ENCODE measurements around the gene ABCC9.

ABCC9 gene

DNA sequence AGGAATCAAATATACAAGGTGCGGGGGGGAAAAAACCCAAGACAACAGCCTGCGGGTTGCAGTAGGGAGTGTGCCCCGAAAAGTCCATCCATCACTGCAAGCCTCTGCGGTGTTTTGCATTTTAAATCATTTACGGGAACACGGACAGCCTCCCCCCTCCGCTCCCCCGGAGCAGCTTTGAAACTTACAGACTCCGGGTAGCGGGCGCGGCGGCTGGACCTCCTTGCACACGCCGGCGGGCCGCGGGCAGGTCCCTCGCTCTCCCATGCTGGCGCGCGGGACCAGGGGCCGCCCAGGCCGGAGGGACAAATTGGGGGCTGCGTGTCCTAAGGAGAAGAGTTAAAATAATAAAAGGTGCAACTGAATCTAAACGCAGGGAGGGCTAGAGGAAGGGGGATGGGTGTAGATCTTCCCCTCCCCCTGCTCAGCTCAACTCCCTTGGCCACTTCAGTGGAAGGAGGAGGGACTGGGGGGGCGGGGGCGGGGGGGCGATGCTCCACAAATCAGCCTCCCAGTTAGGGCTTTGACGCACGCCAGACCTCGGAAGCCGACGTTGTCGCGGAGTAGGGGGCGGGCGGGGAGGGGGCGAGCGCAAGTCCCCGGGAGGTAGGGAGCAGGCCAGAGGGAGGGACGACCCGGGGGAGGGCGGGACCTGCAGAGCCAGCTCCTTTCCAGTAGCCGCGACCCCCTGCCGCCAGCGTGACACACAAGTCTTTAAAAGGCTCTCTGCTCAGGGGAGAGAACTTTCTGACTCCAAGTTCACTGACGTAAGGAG lies 166.7 kb downstream of the ABCC9 start, which contains the start of gene KCNJ8:
Gene KCNJ8, minus strand, starts transcription at position 349 of the 775 bp plus-strand sequence. CDS start 1,090 bp downstream, outside the sequence.
- no peak for DNase-seq (ENCODE audit: low read depth)

DNA sequence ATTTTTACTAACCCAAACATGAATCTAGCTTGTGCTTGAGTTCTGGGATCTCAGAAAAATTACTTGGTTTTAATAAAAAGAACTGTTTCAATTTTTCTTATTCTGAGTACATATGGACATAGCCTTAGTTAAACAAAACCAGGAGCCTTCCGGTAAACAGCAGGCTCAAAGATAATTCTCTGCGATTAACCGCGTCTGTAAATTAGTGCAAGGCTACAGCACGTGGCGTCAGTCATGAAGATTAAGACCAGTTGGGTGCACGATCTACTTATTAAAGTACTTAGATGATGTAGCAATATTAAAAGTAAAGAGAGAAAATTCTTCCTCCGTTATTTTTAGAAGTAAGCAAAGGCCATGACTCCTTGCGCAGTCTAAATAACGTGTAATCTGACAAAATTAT lies 167.4 kb downstream of the ABCC9 start:
- DNase-seq (ENCODE audit: low read depth) = no peak

DNA sequence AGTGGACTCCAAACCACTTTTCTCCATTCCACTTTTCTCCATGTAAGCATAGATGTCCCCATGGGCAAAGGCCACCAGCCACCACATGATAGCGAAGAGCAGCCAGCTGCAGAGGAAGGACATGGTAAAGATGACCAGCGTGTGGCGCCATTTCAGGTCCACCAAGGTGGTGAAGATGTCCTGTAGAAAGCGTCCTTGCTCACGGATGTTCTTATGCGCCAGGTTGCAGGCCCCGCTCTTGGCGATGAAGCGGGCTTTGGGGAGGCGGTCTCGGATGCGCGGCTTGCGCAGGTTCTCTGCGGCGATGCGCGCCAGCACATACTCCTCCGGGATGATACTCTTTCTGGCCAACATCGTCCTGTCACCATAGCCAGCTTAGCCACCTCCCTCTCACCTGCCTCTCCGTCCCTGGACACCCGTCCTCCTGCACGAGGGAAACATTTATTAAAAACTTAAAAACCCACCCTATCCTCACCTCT lies 167.9 kb downstream of the ABCC9 start:
- no peak for DNase-seq (ENCODE audit: low read depth)

DNA sequence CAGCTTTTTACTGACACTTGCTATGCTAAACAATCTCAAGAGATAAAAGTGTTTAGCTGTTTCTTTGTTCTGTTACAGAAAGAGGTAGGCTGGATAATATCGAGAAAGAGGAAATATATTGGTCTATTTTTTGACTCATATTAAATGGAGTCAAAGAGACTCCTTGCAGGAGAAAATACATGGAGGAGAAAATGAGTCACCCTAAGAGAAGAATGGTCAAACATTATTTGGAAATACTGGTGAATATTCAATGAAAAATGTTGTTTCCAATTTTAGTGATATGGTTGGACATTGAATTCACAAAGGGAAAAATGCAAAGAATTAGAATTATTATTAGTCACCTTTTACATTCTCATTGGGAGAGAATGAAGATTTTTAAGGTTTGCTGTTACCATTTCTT lies 169.9 kb downstream of the ABCC9 start:
- no peak for DNase-seq (ENCODE audit: low read depth)

DNA sequence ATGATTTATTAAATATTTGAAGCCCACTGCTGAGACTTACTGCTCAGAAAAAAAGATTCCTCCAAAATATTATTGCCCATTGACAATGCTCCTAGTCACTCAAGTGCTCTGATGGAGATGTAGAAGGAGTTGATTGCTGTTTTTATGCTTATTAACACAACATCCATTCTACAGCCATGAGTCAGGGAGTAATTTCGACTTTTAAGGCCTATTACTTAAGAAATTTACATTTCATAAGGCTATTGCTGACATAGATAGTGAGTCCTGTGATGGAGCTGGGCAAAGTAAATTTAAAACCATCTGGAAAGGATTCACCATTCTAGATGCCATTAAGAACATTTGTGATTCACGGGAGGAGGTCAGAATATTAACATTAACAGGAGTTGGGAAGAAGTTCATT lies 171.9 kb downstream of the ABCC9 start:
- no peak for DNase-seq (ENCODE audit: low read depth)

DNA sequence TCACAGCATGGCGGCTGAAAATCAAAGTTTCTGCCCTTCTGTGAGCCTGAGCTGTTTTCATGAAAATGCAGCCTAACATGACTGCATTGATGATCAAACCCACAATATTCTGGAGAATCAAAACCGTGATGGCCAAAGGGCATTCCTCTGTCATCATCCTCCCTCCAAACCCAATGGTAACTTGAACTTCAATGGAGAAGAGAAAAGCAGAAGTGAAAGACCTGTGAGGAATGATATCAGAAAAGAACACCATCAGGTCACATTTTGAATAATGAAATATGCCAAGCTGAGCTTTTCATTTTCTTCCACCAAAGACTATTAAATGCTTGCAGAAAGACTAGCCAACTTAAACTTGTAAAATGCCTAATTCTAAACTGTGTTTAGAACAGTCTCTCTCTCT lies 174.8 kb downstream of the ABCC9 start:
- DNase-seq (ENCODE audit: low read depth) = no peak

DNA sequence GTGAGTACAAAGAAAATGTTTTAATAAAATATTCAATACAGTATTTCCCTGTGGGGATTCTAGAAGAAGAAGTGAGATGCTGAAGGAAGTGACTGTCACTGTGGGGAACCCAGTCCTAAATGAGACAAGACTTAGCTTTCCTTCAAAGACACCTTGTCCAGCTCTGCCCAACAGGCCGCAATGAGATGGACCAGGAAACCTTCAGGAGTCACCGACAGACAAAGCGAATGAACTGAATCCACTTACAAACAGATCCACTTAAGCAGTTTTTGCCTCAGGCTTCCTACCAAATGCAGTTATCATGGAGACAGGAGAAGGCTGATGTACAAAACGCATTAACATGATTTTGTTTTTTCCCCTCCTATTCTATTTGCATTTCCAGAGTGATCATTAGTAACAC lies 176.3 kb downstream of the ABCC9 start:
- DNase-seq (ENCODE audit: low read depth) = no peak

DNA sequence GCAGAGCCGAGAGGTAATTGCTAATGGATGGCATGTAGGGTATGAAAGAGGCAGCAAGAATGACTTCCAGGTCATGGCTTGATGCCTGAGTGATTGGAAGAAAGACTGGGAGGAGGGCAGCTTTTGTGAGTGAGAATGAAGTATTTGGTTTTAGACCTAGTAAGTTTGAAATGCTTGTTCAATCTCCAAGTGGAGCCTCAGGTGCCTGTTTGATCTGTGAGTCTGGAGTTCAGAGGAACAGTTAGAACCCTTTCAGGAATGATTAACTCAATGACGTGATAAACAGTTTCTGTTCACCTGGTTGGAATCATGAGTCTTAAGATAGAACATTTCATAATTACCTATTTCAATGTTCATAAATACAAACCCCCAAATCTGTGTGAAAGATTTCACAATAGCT lies 177.2 kb downstream of the ABCC9 start:
- DNase-seq (ENCODE audit: low read depth) = no peak

DNA sequence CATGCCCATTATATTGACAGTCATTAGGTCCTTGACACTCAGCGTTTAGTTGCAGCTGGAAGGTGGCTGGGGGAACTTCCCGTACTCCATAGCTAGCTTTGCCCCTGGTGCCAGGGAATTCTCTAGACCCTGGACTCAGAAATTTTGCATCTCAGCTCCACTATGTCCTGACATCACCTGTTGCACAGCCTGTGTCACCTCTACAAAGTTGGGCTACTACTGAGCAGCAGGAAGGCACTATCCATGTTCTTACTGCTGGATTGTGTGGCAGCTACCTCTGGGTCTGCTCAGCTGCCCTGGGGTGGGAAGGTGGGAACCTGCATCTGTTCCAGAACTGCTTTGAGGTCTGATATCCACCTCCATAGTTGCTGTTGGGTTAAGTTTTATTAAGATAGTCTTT lies 177.7 kb downstream of the ABCC9 start:
- no peak for DNase-seq (ENCODE audit: low read depth)

DNA sequence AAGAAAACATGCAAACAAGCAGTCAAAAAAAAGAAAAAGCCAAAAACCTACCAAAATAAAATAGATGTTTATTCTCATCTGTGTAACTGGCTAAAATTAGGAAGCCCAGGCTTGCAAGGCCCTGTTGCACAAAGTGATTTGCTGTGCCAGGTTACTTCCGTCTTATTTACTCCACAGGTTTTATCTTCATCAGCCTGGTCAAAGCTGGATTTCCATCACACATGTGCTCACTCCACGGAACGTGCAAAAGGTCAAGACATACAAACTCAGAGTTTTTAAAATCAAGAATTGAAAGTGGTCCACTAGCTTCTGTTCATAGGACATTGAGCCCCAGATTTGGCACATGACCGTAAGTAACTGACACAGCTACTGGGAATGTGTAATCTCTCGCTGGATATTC lies 181.5 kb downstream of the ABCC9 start:
- DNase-seq (ENCODE audit: low read depth) = no peak

DNA sequence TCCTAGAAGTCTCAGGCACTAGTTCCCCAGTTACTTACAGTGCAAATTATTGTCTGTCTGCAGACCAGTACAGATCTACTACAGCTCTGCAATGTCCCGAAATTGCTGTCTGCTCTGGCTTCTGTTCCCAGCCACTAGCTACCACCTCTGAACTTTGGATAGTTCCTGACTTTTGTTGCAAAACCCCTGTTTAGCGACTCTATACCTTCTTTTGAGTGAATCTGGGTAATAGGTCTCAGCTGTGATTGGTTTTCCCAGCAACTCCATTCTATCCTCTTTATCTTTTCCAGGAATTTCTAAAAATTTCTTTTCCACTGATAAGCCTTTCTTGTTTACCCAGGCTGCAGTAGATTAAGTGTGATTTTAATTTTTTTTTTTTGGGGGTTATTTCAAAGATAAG lies 183.5 kb downstream of the ABCC9 start:
- no peak for DNase-seq (ENCODE audit: low read depth)

DNA sequence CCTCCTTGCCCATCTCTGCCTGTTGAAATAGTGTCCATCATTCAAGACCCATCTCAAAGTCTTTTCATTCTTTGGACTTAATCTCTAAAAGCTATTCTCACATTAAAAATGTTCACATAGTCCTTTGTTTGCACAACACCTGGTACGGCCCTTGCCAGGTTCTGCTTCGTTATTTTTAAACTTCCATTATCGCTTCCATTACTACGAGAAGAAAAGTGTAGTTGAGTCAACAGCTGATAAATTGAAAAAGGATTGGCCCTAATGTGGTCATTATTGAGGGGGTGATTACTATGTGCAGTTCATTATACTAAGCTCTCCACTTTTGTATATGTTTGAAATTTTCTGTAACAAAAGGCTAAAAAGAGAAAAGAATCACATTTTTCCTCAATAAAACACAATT lies 184.5 kb downstream of the ABCC9 start:
- no peak for DNase-seq (ENCODE audit: low read depth)

DNA sequence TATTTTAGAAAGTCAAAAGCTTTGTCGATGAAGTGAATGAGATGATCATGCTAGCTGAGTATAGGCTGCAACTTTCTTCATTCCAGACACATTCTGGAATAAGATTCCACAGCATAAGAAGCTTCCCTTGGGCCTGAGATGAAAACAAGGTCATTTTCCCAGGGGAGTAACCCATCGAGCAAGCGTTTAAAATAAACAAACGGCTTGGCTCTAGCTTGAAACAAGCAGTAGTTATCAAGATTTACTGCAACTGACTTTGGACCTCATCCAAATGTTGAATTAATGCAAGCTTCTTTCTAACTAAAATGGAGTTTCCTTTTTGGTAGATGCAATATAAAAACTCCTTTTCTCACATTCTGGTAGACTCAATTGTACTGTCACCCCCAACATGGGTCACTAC lies 189.7 kb downstream of the ABCC9 start:
- no peak for DNase-seq (ENCODE audit: low read depth)

Measured in activated T-helper 9 cell treated with anti-CD3 and anti-CD28 coated beads, Interleukin-2, amount 50 U/mL, for 16 hours (primary cell).